ENCODE data around the gene NLRC5.
"Not testable (repeated sequence)": the region's sequence is repeated elsewhere in the genome, so short reads cannot be mapped to it uniquely, and the experiment has no call there.

NLRC5 gene

DNA sequence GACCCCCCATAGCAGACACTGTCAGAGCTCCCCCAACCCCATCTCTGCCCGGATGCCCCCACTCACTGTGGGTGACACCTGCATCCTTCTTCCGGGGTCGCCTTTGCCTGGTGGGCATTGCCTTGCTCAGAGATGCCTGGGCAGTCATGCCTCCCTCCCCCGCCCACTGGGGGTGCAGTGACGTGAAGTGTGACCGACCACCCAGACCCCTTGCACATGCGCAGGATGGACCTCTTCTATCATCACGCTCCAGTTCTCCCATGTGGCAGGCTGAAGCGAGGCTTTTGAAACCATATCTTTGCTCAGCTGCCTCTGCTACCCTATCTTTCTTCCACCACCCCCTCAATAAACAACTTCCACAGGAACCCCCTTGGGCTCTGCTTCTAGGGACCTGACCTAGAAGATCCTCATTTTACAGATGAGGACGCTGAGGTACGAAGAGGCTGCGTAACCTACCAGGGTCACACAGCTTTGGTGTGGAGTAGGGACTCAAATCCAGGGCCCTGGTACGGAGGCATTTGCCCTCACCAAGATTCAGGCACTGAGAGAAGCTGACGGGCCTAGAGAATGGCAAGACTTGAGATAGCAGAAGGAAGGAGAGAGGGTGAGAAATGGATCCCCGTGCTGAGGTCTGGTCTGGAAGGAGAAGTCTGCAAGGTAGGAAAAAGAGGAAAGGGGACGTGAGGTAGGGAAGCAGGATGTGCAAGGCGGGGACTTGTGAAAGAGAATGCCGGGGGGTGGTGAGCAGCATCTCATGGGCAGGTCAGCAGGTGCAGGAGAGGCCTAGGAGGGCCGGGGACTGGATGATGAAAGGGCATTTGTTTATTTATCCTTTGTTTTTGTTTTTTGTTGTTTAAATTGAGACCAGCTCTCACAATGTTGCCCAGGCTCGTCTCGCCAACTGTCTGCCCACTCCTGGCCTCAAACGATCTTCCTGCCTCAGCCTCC, 14.4 kb downstream of the NLRC5 start:
- Histone ChIP-seq H3K36me3 (ENCODE audit: control insufficient read depth in 2 of 2, insufficient read depth in 1 of 2, low read length in 2 of 2) (no peaks in the 10 kb centered on the region), H3K9me3 (ENCODE audit: control insufficient read depth, insufficient read depth, low read depth, low read length) (no peaks in the 10 kb centered on the region), H3K4me1 (ENCODE audit: control insufficient read depth, insufficient read depth, low read length) (no peaks in the 10 kb centered on the region), H3K27ac (ENCODE audit: extremely low read depth, low read depth, low read length) (no peak overlapping the region), H3K4me3 (ENCODE audit: low read depth, low read length) (no peak overlapping the region)
- 0 out of 2 replicates have a peak, but pooled peaks have one; percentile 24 for TF ChIP-seq ZNF10 (tag by site-specific recombination; IDR thresholded peaks at IDR 0.05)
- TF ChIP-seq BCL11A (tag by site-specific recombination; IDR thresholded peaks at IDR 0.05; ENCODE audit: low read depth), result no peak
- POLR2A ChIA-PET, result interaction anchor here (0.5 to 0.8 kb wide), 2 partner anchors 14 to 182 kb away, joined by 3 to 4 read pairs; partner anchors contain the start of genes NLRC5, PSME3IP1 and RSPRY1
- CTCF ChIA-PET, result interaction anchor here (0.7 kb wide), 1 partner anchor 644 kb away, joined by 3 read pairs; no protein-coding TSS in a partner anchor

DNA sequence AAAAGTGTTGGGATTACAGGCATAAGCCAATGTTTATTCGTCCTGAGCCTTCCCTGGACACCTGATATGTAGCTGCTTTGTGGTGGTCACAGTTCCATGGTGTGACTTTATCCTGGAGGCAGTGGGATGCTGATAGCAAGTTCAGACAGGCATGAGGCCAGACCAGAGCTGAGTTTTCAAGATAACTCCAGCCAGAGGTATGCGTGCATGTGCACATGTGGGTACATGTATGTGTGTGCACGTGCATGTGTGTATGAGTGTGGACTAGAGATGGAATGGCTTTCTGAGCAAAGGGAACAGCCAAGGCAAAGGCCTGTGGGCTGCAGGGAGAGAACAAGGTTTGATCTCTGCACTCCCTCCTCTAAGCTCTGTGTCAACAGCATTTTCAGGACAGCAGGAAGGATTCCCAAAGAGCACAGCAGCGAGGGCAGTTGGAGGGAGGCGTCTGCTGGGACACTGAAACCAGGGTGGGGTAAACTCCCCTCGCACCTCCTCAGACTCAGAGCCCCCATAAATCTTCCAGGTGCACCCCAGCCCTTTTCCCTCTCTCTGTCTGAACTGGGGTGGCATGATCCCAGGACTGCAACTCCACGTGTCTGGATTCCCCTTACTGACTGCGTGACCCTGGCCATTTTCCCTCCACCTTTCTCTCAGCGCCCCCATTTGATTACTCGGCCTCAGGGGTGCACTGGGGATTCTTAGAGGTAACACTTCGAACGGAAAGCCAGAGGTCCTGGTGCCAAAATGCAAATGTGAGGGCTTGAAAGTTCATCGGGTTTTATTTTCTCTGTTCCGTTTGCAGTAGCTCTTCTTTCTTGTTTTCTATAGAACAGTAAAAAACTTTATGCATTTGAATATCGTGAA, 15.3 kb downstream of the NLRC5 start:
- Histone ChIP-seq H3K4me1 (ENCODE audit: control insufficient read depth, insufficient read depth, low read length) (no peaks in the 10 kb centered on the region), H3K36me3 (ENCODE audit: control insufficient read depth in 2 of 2, insufficient read depth in 1 of 2, low read length in 2 of 2) (no peaks in the 10 kb centered on the region), H3K4me3 (ENCODE audit: low read depth, low read length) (no peak overlapping the region), H3K27ac (ENCODE audit: extremely low read depth, low read depth, low read length) (no peak overlapping the region), H3K9me3 (ENCODE audit: control insufficient read depth, insufficient read depth, low read depth, low read length) (no peaks in the 10 kb centered on the region)
- CTCF ChIA-PET, result no interaction called here
- POLR2A ChIA-PET, result interaction anchor here (0.5 to 1.0 kb wide), 3 partner anchors 15 to 181 kb away, joined by 3 to 4 read pairs (median 3); partner anchors contain the start of genes NLRC5, PSME3IP1 and RSPRY1
- TF ChIP-seq, protein P1, sequence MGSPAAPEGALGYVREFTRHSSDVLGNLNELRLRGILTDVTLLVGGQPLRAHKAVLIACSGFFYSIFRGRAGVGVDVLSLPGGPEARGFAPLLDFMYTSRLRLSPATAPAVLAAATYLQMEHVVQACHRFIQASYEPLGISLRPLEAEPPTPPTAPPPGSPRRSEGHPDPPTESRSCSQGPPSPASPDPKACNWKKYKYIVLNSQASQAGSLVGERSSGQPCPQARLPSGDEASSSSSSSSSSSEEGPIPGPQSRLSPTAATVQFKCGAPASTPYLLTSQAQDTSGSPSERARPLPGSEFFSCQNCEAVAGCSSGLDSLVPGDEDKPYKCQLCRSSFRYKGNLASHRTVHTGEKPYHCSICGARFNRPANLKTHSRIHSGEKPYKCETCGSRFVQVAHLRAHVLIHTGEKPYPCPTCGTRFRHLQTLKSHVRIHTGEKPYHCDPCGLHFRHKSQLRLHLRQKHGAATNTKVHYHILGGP (tag by site-specific recombination; IDR thresholded peaks at IDR 0.05), result no peak
- 0 out of 2 replicates have a peak, but pooled peaks have one; percentile 23 for TF ChIP-seq ZNF341 (tag by site-specific recombination; IDR thresholded peaks at IDR 0.05; ENCODE audit: low read depth)

DNA sequence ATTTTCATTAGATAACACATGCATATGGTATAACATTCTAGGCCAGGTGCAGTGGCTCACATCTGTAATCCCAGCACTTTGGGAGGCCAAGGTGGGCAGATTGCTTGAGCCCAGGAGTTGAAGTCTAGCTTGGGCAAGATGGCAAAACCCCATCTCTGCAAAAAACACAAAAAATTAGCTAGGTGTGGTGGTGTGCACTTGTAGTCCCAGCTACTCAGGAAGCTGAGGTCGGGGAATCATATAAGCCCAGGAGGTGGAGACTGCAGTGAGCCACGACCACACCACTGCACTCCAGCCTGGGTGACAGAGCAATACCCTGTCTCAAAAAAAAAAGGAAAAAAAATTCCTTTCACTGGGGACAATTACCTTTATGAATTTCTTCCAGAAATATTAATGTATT, 16.2 kb downstream of the NLRC5 start:
- not testable (repeated sequence) for H3K27ac ChIP-seq (ENCODE audit: extremely low read depth, low read depth, low read length); H3K4me3 ChIP-seq (ENCODE audit: low read depth, low read length); H3K4me1 ChIP-seq (ENCODE audit: control insufficient read depth, insufficient read depth, low read length); H3K9me3 ChIP-seq (ENCODE audit: control insufficient read depth, insufficient read depth, low read depth, low read length); H3K36me3 ChIP-seq (ENCODE audit: control insufficient read depth in 2 of 2, insufficient read depth in 1 of 2, low read length in 2 of 2)
- CTCF ChIA-PET, result interaction anchor here (0.8 to 1.2 kb wide), 2 partner anchors 41 to 138 kb away, joined by 3 to 4 read pairs; no protein-coding TSS in a partner anchor
- POLR2A ChIA-PET, result interaction anchor here (0.6 kb wide), 1 partner anchor 25 kb away, joined by 3 read pairs; no protein-coding TSS in a partner anchor

DNA sequence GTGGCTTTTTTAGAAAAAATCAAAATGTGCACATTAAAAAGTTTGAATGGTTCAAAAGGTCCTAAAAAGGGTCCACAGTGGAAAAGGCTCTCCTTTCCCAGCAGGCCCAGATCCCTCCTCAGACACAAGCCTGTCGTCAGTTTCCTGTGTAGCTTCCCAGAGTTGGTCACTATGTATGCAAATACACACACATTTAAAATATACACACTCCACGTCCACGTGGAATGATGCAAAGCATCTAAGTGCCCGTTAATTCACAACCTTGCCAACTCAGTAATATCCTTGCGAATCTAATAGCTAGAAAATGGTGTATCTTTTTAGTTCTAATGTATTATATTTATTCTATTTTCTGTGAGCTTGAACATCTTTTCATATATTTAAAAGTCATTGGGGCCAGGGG, 17.7 kb downstream of the NLRC5 start:
- H3K36me3 ChIP-seq (ENCODE audit: control insufficient read depth in 2 of 2, insufficient read depth in 1 of 2, low read length in 2 of 2), result no peaks in the 10 kb centered on the region
- ChIA-PET CTCF (interaction anchor here (1.1 kb wide), 1 partner anchor 42 kb away, joined by 4 read pairs; no protein-coding TSS in a partner anchor), POLR2A (no interaction called here)
- no peak overlapping the region for H3K27ac ChIP-seq (ENCODE audit: extremely low read depth, low read depth, low read length)
- no peaks in the 10 kb centered on the region for H3K9me3 ChIP-seq (ENCODE audit: control insufficient read depth, insufficient read depth, low read depth, low read length)
- H3K4me3 ChIP-seq (ENCODE audit: low read depth, low read length), result no peak overlapping the region
- TF ChIP-seq KLF9 (tag by site-specific recombination; IDR thresholded peaks at IDR 0.05; ENCODE audit: low read depth) (no peak), ZNF248 (tag by site-specific recombination; IDR thresholded peaks at IDR 0.05) (no peak), IKZF3 (tag by site-specific recombination; IDR thresholded peaks at IDR 0.05) (no peak), MYNN (tag by site-specific recombination; IDR thresholded peaks at IDR 0.05; ENCODE audit: borderline replicate concordance) (no peak), ZNF174 (tag by site-specific recombination; IDR thresholded peaks at IDR 0.05) (no peak)
- TF ChIP-seq, protein P2, sequence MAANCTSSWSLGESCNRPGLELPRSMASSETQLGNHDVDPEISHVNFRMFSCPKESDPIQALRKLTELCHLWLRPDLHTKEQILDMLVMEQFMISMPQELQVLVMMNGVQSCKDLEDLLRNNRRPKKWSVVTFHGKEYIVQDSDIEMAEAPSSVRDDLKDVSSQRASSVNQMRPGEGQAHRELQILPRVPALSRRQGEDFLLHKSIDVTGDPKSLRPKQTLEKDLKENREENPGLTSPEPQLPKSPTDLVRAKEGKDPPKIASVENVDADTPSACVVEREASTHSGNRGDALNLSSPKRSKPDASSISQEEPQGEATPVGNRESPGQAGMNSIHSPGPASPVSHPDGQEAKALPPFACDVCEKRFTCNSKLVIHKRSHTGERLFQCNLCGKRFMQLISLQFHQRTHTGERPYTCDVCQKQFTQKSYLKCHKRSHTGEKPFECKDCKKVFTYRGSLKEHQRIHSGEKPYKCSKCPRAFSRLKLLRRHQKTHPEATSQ (tag by site-specific recombination; IDR thresholded peaks at IDR 0.05), result no peak
- TF ChIP-seq, protein P3, sequence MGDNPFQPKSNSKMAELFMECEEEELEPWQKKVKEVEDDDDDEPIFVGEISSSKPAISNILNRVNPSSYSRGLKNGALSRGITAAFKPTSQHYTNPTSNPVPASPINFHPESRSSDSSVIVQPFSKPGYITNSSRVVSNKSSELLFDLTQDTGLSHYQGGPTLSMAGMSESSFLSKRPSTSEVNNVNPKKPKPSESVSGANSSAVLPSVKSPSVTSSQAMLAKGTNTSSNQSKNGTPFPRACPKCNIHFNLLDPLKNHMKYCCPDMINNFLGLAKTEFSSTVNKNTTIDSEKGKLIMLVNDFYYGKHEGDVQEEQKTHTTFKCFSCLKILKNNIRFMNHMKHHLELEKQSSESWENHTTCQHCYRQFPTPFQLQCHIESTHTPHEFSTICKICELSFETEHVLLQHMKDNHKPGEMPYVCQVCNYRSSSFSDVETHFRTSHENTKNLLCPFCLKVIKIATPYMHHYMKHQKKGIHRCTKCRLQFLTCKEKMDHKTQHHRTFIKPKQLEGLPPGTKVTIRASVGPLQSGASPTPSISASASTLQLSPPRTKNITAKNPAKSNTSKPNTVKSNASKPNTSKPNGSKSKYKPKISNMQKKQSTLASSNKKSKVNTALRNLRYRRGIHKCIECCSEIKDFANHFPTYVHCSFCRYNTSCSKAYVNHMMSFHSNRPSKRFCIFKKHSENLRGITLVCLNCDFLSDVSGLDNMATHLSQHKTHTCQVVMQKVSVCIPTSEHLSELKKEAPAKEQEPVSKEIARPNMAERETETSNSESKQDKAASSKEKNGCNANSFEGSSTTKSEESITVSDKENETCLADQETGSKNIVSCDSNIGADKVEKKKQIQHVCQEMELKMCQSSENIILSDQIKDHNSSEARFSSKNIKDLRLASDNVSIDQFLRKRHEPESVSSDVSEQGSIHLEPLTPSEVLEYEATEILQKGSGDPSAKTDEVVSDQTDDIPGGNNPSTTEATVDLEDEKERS (tag by site-specific recombination; IDR thresholded peaks at IDR 0.05), result no peak
- H3K4me1 ChIP-seq (ENCODE audit: control insufficient read depth, insufficient read depth, low read length), result no peaks in the 10 kb centered on the region
